CD4-positive, alpha-beta T cell treated with Interleukin-10 for 1 hour (primary cell): Measurements from ENCODE around the gene BPIFB4.
"Not testable (repeated sequence)": the region's sequence is repeated elsewhere in the genome, so short reads cannot be mapped to it uniquely, and the experiment has no call there.

ENCODE experiments used
- DNase-seq: peaks from one replicate; pipeline ENCODE4 v3.0.0-alpha.2; 2020

The BPIFB4 gene

DNA sequence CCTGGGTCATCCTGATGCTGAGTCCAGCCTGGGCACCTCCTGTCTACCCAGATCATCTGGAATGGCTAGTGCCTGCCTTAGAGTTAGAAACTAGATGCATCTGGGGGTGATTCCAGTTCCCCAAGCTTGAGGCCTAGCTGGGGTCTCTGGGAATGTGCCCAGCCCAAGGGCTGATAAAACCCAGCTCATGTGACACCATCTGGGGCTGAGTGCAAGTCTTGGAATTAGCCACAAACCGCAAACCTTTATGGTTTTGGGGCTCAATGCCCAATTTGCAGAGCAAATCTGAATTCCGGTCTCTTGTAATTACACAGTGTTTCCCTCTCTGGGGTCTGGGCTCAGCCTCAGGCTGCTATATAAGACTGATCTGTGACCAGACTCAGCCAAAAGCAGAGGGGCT is at the start of gene BPIFB4:
Gene BPIFB4 (plus strand): TSS at position 385 of the 400 bp plus-strand sequence. CDS start 1,884 bp downstream, outside the sequence.
- DNase-seq: no peak

DNA sequence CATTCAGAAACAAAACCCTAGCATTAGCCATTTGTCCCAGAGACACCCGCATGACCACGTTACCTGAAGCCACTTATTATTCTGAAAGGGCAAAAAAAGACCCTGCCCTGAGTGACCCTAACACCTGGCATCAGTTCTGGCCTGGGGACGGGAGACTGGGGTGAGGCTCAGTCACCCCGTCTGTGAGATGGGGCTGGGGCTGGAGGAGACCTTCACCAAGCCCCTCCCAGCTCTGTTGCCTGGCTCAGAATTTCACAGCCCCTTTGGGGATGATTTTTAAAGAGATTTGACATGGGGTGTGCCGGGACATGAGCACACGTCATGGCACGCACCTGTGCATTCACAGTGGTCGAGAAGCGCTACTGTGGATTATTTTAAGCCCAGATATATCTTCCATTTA is 49.4 kb upstream of the BPIFB4 start:
- no peak for DNase-seq

DNA sequence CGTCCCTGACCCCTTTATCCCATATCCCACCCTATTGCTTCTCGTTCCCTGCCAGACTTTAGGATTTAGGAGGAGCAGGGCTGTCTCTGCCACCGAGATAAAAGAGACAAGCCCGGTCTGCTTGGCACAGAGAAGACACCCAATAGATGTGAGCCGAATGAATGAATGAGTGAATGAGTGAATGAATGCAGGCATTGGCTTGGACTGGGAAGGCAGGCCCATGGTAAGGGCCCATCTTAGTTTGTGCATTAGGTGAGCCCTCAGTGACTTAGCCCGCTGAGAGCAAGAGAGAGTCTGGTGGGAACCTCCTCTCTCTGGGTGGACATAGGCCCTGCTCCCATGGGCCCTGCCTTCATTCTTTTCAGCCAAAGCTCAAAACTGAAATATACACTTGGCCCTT is 48.9 kb upstream of the BPIFB4 start:
- no peak for DNase-seq

DNA sequence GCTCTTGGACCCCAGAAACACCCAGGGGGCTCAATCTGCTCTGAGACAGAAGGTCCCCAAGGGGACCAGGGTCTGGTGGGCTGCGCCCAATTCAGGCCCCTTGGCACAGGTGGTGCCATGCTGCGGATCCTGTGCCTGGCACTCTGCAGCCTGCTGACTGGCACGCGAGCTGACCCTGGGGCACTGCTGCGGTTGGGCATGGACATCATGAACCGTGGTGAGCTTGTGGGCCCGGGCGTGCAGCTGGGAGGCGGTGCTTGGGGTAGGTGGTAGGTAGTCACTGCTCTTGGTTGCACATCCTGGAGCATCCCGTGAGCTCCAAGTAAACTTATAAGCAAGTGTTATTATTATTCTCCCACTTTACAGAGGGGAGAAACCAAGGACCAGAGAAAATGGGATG is 47.9 kb upstream of the BPIFB4 start, which contains the start of gene BPIFB6:
Gene BPIFB6 (plus strand): TSS at position 118 of the 400 bp plus-strand sequence. CDS start 0 bp downstream, at position 118.
- no peak for DNase-seq

DNA sequence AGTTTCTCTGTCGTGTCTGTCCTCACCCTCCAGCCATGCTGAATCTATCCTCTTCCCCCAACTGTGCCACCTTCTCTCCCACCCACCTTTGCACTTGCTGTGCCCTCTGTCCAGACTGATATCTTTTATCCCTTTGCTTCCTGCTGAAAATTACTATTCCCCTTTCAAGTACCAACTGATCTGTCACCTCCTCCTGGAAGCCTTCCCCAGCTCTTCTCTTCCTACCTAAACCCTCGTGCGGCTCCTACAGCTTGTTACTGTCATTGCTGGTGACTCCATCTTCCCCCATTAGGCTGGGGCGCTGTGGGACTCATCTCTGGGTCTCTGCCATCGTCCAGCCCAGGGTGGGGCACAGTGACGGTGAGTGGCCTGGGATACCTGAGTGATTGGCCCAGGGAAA is 46.9 kb upstream of the BPIFB4 start:
- no peak for DNase-seq

DNA sequence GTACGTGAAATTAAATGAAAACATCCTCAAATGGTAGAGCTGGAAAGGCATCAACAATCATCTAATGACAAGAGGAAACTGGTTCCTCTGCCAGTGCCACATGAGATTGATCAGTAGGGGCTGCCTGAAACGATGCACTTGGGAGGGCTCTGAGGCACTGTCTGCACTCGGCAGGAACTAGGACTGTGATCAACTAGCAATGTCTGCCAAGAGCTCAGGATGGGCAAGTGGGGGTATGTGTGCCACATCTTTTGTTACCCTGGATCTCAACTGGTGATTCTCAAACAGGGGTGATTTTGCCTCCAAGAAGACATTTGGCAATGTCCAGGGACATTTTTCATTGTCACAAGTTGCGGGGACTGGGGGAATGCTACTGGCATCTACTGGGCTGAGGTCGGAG is 46.1 kb upstream of the BPIFB4 start:
- DNase-seq: no peak

DNA sequence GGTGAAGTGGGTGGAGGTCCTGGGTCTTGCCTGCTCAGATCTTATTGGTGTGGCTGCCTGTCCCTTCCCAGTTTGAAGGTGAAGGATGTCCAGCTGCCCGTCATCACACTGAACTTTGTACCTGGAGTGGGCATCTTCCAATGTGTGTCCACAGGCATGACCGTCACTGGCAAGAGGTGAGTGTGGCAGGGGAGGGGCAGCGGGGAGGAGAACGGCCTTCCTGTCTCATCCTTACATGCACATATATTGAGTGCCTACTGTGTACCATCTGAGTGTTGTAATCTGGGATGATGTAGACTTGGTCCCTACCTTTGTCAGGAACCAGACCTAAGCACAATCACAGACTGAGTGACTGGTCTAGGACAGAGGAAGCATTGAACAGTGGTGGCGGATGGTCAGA is 45.3 kb upstream of the BPIFB4 start:
- DNase-seq: no peak

DNA sequence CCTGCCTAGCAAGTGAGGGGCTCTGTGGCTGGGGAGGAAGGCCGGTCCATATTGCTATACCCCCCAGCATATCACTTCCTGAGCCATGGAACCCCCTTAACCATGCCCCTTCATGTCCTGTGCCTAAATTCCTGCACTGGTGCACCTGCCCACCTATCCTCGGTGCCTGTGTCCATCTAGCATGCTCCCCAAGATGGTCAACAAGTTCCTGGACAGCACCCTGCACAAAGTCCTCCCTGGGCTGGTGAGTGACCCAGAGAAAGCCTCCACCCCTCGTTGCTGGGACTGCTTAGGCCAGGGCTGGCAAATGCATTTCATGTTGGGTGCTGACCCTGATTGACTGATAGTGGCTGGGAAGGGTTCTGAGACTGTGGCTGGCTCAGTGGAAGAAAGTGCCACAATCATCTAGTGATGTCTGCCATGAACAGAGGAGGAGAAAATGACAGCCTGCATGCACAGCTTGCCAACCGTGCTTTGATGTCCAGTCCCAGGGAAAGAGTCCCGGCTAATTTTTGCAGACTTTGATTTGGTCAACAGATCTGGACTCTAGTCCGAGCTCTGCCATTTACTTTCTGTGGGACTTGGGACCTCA is 44.4 kb upstream of the BPIFB4 start:
- no peak for DNase-seq

DNA sequence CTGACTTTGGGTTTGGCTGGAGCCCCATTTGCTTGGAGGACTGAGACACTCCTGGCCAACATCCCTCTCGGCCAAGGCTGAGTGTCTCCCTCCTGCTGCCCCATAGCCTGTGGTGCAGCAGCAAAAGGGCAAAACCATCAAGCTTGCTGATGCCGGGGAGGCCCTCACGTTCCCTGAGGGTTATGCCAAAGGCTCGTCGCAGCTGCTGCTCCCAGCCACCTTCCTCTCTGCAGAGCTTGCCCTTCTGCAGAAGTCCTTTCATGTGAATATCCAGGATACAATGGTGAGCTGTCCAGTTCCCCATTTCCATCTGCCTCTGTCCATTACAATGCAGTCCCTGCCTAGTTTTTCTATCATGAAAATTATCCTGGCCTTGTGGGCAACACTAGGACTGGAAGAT is 42.0 kb upstream of the BPIFB4 start:
- no peak for DNase-seq

DNA sequence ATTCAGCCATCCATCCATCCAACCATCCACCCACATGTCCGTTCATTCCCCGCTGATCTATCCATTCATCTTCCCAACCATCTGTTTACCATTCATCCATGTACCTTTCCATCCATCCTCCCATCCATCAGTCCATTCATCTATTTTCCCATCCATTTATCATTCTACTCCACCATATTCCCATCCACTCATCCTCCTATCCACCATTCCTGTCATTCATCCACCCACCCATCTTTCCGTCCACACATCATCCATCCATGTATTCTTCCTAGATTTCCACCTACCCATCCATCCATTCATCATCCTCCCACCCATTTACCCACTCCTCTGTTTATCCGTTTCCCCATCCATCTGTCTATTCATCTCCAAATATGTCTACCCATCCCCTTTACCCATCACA is 41.2 kb upstream of the BPIFB4 start:
- no peak for DNase-seq

DNA sequence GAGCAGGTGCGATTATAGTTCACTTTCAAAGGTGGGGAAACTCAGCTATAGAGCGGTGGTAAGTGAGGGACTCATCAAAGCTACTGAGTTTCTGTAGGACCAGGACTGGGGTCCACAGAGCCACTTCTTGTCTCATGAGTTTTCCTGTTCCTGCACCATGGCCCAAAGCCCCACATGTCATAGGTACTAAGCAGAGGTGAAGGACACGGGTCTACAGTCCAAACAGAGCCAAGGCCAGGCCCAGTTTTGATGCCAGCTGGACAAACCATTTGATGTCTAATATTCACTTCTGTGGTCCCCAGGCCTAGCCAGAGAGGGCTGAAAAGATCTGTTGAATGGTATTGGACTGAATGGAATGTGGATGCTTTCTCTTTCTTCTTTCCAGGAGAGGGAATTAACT is 37.0 kb upstream of the BPIFB4 start:
- DNase-seq: no peak

DNA sequence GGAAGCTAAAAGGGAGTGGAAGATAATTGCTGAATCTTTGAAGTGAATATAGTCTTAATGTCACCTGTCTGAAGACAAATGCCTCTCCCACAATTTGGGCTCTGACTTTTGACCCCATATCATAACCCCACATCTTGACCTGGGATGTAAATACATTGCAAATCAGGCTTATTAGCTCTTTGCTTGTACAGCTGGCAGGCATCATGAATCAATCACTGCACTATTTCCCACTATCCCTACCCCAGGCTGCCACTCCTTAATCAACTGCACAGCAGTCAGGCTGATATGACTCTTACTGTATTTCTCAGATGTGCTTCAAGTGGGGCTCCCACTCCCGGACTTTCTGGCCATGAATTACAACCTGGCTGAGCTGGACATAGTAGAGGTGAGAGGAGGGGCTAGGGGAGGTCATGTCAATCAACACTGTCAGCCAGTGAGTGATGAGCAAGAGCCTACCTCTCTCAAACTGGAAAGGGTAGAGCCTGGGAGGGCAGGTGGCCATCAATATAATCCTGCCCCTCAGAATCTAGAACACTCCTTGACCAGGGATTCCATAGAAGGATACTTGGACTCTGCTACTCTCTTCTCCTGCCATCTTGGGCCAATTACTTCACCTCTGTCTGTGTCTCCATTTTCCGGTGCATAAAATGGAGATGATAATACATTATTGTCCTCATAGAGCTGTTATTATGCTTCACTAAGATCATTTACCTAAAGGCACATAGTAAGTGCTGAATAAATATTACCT is 36.3 kb upstream of the BPIFB4 start:
- DNase-seq: no peak

DNA sequence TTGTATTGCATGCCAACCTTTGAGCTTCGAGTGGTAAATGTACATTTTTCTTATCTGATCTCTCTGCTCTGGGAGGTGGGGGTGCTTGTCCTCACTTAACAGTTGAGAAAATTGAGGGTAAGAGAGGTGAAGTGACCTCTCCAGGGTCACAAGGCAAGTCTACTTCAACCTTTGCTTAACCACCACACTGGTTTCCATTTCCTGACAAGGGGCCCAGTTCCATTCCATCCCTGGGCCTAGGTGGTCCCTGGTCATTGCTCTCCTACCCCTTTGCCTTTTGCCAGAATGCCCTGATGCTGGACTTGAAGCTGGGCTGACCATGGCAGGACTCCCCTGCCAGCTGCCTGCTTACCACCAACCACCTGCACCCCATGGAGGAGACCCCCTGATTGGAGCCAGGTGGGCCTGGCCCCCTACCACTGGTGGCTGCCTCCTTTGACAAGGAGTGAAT is 35.7 kb upstream of the BPIFB4 start:
- no peak for DNase-seq

DNA sequence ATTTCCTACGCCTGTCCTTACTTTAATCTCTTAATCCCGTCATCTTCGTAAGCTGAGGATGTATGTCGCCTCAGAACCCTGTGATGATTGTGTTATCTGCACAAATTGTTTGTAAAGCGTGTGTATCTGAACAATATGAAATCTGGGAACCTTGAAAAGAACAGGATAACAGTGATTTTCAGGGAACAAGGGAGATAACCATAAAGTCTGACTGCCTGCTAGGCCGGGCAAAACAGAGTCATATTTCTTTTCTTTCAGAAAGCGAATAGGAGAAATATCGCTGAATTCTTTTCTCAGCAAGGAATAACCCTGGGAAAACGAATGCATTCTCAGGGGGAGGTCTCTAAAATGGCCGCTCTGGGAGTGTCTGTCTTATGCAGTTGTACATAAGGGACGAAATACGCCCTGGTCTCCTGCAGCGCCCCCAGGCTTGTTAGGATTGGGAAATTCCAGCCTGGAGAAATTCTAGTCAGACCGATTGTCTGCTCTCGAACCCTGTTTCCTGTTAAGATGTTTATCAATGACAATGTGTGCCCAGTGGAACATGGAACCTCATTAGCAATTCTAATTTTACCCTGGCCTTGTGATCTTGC is 34.2 kb upstream of the BPIFB4 start:
- DNase-seq: not testable (repeated sequence)

DNA sequence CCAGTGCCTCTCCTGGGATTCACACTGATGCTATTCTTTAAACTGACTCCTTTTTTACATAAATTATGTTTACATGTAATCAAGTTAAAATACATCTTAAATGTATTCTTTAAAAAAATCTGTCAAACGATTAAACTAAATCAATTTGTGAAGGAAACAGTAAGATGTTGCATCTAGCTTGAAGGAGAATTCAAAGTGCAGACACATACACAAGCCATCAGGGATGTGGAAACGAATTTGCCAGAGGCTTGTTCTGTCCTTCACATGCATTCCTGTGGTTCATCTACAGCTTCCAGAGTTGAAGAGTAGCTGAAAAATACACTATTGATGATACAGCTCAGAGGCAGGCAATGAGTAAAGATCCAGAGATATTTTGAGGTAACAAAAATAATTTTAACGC is 33.0 kb upstream of the BPIFB4 start:
- DNase-seq: no peak

DNA sequence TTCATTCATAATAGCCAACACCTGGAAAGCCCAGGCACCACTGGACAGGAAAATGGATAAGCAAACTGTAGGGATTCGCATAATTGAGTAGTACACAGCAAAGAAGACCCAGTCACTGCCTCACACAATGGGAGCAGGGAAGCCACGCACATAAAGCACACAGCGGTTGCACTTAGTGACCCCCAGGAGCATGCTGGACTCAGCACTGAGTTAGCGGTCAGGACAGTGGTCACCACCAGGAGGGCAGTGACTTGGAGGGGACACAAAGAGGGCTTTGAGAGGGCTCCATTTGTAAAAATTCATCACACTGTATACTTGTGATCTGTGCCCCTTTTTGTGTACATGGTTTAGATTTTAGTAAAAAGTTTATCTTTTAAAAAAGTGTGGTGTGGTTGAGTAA is 28.1 kb upstream of the BPIFB4 start:
- no peak for DNase-seq

DNA sequence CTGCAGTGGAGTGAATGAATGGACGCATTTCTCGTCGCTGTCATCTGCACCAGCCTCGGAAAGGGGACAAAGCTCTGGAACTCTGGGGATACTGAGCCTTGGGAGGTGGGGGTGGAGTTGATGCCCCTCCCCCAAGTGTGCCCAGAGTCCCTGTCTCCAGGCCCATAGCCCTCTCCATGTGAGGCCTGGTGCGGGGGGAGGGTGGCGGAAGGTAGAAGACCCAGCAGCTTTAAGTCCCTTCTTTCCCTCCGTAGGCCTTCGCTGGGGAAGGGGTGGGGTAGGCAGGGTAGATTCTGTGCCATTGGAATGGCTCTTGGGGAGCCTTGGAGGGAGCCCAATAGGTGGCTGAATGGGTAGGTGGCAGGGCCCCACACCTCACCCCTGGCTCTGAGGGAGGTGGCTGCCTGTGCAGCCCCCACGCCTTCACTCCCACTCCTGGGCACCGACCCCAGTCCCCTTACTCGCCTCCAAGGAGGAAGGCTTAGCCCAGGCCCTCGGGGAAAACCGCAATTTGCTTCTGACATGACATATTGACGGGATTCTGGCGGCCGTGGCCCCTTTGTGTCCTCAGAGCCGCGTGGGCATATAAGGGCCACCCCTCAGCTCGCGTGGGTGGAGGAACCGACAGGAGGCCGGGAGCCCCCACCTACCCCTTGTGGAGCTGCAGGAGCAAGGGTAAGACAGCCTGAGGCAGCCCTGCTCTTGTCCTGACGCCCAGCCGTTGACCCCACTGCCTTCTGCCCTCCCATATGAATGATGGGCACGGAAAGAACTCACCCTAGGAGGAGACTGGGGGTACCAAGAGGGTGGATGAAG is 25.9 kb upstream of the BPIFB4 start, which contains the start of gene BPIFB3:
Gene BPIFB3 (plus strand): TSS at position 613 of the 816 bp plus-strand sequence. CDS start 1,533 bp downstream, outside the sequence.
- no peak for DNase-seq

DNA sequence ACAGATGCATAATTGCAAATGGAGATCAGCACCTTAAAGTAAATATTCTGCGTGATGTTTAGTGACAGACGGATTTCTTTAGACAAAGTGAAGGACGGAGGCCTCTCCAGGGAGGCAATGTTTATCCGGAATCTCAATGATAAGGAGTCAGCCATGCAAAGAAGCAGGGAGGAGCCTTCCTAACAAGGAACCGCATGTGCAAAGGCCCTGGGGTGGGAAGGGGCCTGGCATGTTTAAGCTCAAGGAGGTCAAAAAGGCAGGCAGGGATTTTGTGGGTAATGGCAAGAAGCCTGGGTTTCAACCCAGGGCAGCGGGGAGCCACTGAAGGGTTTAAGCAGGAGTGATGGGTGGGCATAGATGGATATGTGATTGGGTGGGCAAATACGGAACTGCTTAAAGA is 25.1 kb upstream of the BPIFB4 start:
- no peak for DNase-seq

DNA sequence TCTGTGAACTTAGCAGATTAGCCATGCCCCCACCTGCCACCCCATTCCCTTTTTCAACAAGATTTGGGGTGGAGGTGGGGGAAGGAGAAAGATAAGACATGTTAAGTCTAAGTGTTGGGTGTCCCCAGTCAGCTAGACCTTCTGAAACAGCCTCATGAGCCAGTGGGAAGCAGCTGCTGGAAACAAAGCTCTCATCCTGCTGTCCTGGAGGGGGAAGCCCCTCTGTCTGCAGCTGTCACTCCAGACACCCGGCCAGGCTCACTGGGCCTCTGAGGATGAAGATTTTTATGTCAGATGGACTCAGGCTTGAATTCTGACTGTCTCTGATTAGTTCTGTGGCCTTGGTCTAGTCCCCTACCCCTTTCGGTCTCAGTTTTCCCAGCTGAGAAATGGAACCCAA is 24.7 kb upstream of the BPIFB4 start:
- DNase-seq: no peak

DNA sequence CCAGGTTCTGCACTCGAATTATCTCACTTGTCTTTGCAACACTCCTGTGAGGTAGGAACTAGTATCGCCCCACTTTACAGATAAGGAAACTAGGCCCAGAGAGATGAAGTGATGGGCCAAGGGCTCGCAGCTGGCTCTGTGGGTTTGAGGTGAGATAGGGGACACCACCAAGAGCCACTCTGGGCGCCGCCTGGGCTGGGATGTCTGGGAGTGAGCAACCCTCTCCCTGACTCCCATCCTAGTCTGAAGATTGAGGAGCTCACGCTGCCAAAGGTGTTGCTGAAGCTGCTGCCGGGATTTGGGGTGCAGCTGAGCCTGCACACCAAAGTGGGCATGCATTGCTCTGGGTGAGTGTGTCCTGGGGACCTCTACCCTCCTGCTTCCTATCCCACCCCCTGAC is 20.3 kb upstream of the BPIFB4 start:
- DNase-seq: no peak

DNA sequence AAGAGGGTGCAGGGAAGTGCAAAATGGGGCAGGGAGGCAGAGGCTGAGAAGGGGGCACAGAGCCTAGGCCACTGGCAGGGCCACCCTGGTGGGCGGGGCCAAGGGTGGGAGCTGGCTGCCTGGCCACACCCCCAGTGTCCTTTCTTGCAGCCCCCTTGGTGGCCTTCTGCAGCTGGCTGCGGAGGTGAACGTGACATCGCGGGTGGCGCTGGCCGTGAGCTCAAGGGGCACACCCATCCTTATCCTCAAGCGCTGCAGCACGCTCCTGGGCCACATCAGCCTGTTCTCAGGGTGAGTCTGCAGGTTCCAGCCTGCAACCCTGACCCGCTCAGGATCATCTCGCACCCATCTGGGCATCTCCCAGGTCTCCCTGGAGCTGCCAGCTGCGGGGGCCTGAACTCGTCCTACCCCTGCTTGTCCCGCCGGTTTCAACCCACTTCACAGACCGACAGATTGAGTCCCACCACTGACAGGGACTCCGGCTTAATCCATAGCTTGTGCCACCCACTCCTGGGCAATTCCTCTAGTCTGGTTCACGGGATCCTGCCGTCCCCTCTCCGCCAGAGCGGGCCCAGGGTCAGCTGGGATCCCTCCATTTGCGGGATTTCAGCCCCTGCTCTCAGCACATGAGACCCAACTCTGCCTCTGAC is 19.6 kb upstream of the BPIFB4 start:
- no peak for DNase-seq

DNA sequence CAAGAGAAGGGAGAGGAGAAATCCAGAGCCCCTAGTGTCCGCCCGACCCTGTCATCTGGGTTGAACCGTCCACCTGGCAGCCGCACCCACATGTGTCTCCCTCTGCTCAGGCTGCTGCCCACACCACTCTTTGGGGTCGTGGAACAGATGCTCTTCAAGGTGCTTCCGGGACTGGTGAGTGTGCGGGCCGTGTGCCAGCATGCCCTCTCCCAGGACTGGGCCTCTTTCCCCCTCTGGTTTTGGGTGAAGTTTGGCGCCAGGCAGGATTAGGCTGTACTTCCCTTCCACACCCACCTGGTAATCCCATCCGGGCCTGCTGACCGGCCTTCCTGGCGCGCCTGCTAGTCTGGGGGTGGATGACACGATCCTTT is 17.8 kb upstream of the BPIFB4 start:
- DNase-seq: no peak
